ENCODE data around the gene SIRPA.

SIRPA gene
- 0 to 0.04 (median 0) reads per million in 3 experiments for total RNA-seq

GRCh38 chr20:1894951-1895673 lies at the start of gene SIRPA:
TSS of gene SIRPA (plus strand) at chr20:1895407. CDS start at chr20:1895448, 41 bp downstream.
- no peak for DNase-seq

- DNase-seq, result no peak
These were observed 49.5 kb upstream of the SIRPA start for GRCh38 chr20:1845701-1846100.

DNA sequence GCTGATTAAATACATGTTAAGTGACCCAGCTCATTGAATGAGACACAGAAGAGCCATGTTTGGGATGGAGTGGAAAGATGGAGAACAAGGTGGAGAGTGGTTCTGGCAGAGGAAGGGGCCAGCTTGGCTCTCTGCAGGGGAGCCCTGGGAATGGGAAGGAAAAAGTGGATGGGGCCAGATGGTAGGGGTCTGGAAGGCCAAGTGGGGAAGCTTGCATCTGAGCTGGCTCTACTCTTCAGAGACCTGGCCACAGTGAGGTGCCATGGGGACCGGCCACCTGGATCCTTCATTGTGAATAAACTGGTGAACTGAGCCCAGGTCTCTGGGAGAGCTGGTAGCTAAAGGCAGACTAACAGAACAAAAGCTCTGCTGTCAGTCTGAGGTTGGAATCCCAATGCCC lies 48.9 kb upstream of the SIRPA start:
- DNase-seq, result no peak

DNA sequence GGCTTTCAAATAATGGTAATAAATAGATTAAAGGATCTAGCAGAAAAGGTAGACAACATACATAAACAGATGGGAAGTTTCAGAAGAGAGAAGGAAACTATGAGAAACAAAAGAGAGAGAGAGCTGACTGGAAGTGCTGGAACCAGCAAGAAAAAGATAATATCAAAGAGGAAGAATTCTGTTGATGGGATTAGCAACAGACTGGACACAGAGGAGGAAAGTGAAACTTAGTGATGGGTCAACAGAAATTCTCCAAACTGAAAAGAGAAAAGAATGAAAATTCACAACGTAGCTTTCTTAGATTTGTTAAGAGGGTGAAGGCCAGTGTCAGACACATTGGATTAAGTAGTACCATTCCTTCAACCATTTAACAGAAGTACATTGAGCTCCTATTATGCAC lies 48.3 kb upstream of the SIRPA start:
- no peak for DNase-seq

DNA sequence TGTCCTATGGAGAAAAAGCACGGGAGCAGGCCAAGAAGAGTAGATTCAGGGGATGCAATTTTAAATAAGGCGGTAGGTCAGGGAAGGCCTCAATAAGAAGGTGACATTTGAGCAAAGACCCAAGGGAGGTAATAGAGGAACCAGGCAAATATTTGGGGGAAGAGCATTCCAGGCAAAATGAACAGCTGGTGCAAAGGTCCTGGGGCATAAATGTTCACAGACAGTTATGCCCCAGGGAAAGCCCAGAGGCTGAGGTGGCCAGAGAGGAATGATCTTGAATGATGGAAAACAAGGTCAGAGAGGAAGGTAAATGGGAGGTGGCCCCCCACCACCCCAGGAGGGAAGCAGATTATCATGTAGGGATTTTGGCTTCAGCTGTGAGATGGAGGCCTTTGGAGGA lies 47.4 kb upstream of the SIRPA start:
- no peak for DNase-seq

DNA sequence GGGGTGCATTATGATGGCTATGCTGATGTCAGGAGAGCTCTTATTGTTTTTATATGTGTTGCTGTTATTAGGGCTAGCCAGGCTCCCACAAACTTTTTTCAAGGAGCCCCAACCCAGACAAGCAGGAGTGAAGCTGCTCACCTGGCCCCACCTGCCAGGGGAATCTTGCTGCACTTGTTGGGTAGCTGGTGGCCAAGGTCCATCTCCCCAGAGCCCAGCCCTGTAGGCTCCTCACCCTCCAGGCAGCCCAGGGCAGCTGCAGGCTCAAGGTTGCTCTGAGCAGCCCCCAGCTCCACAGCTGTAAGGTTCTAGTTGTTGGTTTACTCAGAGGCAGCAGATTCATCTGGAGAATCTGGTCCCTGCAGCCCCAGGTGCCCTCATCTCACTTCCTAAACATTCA lies 46.8 kb upstream of the SIRPA start:
- no peak for DNase-seq

- no peak for DNase-seq
These were observed 43.8 kb upstream of the SIRPA start for GRCh38 chr20:1851396-1851795.

GRCh38 chr20:1853473-1853872 lies 41.7 kb upstream of the SIRPA start:
- no peak for DNase-seq

DNA sequence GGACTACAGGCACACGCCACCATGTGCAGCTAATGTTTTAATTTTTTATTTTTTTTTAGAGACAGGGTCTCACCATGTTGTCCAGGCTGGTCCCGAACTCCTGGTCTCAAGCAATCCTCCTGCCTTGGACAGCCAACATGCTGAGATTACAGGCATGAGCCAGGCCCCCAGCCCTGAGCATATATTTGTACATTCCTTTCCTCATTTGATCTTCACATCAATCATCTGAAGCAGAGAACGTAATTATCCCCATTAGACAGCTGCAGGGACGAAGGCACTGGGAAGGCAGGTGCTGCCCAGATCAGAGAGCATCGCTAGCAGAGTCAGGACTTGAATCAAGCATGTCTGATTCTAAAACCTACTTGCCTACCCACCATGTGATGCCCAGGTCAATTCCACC lies 41.0 kb upstream of the SIRPA start:
- DNase-seq, result no peak

GRCh38 chr20:1855109-1855508 lies 40.1 kb upstream of the SIRPA start:
- no peak for DNase-seq

GRCh38 chr20:1855690-1856089 lies 39.5 kb upstream of the SIRPA start:
- DNase-seq, result no peak

- DNase-seq, result no peak
These were observed 38.8 kb upstream of the SIRPA start for GRCh38 chr20:1856424-1856823.

GRCh38 chr20:1857466-1857865 lies 37.7 kb upstream of the SIRPA start:
- DNase-seq, result no peak

DNA sequence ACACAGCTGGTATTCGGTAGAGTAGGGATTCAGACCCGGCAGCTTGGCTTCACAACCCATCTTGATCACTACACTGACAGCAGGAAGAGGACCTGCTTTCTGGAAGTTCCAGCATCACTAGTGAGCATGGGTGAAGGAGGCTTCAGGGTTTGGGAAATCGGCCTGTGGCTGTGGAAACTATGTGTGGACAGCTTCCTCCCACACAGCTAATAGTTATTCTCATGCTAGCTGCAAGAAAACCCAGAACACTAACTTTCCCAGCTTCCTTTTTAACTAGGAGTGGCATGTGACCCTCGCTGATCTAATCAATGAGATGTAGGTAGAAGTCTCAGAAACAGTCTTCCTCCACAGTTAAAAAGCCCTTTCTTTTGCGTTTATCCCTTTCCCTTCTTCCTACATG lies 36.3 kb upstream of the SIRPA start:
- no peak for DNase-seq

DNA sequence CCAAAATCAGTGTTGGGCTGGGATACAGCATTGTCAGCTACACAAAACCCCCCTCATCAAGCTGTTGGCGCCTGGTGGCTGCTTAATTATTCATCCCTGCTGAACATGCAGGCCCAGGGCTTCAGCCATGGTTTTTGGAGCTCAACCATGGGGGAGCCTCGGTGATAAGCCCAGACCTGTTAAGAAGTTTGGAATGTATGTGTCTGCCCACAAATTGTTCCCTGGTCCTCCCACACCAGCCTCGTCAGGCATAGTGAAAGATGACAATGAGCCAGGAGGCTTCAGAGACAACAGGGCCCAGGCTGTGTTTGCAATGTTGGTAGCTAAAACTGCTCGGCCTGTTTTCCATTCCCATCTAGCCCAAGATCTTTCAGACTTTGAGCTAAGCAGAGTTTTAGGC lies 34.8 kb upstream of the SIRPA start:
- no peak for DNase-seq

GRCh38 chr20:1861347-1861976 lies 33.7 kb upstream of the SIRPA start:
- DNase-seq, result no peak

- no peak for DNase-seq
These were observed 33.1 kb upstream of the SIRPA start for GRCh38 chr20:1861996-1862662.

- no peak for DNase-seq
These were observed 32.5 kb upstream of the SIRPA start for GRCh38 chr20:1862663-1863053.

DNA sequence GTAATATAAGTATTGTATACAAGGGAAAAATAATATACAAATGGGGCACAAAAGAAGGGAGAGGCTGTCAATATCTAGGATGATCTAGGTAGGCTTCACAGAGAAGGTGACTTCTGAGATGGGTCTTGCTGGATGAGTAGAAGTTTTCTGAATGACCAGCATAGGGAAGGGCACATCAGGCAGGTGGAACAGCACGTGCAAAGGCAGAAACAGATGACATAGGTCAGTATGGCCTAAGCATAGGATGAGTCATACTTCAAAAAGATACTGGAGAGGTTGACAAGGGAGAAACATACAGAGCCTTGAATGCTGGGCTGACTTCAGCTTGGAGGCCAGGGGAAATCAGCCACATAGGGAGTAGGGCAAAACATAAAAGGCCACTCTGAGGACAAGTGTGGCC lies 31.9 kb upstream of the SIRPA start:
- no peak for DNase-seq

DNA sequence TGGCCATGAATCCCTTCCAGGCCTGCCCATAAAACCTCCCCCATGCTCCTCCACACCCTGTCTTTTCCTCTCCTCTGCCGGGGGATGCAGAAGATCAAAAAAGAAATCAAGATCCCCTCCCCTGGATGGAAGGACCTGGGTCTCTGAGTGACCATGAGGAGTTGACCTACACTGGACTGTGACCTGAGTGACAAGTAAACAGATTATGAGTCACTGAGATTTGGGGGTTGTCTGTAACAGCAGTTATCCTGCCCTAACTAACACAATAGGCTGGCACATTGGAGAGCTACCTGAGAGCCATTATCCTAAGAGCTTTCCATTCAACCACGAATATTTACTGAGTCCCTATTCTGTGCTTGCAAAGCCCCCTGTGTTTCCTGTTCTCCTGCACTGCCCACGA lies 28.4 kb upstream of the SIRPA start:
- no peak for DNase-seq

DNA sequence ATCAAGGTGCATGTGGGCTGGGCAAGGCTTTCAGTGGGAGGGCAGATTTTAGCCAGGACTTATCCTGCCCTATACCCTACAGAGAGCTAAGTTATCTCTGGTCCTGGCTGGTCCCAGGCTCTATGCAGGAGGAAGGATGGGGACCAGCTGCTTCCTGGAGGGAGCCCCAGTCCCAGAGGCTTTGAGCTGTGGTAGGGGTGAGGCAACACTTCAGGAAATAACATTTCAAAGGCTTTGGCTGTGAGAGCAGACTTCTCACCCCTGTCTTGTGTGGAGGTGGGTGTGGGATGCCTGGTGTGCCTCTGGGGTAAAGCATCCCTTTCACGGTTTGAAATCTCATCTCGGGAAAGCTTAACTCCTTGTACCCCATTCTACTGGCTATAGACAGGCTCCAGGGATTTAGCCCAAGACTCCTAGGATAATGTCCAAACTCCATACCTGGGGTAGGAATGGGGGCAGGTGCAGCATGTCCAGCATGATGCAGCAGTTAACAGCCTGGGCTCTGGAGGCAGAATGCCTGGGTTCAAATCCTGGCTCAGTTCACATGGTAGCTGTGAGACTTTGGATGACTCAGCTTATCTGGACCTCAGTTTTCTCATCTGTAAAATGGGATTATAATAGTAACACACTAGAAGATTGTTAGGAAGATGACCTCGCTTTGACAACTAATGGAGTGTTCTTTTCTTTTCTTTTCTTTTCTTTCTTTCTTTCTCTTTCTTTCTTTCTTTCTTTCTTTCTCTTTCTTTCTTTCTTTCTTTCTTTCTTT lies 27.5 kb upstream of the SIRPA start:
- no peak for DNase-seq

GRCh38 chr20:1868856-1869255 lies 26.4 kb upstream of the SIRPA start:
- no peak for DNase-seq

DNA sequence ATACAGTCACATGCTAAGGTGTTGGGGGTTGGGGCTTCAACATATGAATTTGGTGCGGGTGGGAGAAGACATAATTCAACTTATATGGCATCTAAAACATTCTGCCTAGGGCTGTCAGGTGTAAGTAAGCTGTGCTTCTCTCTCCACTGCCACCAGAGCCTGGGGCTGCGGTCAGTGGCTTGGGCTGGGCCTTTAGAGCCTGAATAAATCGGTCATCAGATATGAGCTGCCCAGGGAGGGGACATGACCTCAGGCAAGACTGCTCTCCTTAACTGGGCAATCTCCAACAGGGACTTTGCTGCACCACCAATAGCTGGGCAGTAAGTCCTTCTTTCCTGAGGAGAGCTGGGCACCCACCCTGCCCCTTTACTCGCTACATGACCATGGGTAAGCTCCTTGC lies 24.9 kb upstream of the SIRPA start:
- no peak for DNase-seq
